Renal pelvis (tissue), 4 donors: Measurements from ENCODE around the gene TRIM15. TPM values are rescaled to one million over a fixed set of nuclear protein-coding genes. Genes with fewer than 3 reads are reported as not detected.
"Not testable (repeated sequence)": the region's sequence is repeated elsewhere in the genome, so short reads cannot be mapped to it uniquely, and the experiment has no call there.

Experiments
- DNase-seq: peaks from one replicate; pipeline ENCODE4 v3.0.0-alpha.2; 2013
- polyA plus RNA-seq, 3 donors: library from polyadenylated mRNA; unstranded; fragments of 120-200 nt; gene quantifications; one replicate each; pipeline ENCODE4 v1.2.1, GENCODE V29; 2013; ENCODE audit not compliant: insufficient read length in 3 of 3

Gene TRIM15
- polyA plus RNA-seq, 3 donors: 0.53 TPM; not detected in 2

GRCh38 chr6:30198166-30199084, 35.1 kb downstream of the TRIM15 start:
- no peak for DNase-seq

GRCh38 chr6:30200551-30201281, 37.4 kb downstream of the TRIM15 start:
- no peak for DNase-seq

GRCh38 chr6:30202366-30202765, 39.0 kb downstream of the TRIM15 start:
- DNase-seq: no peak

GRCh38 chr6:30204116-30204515, 40.8 kb downstream of the TRIM15 start:
- no peak for DNase-seq

- DNase-seq: no peak
These were observed 42.8 kb downstream of the TRIM15 start for GRCh38 chr6:30206152-30206551.

- DNase-seq: peak; percentile 21
These were observed 43.7 kb downstream of the TRIM15 start for GRCh38 chr6:30206799-30207618.

- DNase-seq: no peak
These were observed 44.4 kb downstream of the TRIM15 start for GRCh38 chr6:30207619-30208295.

- DNase-seq: no peak
These were observed 48.0 kb downstream of the TRIM15 start for GRCh38 chr6:30211306-30211705.

- no peak for DNase-seq
These were observed 48.6 kb downstream of the TRIM15 start for GRCh38 chr6:30211899-30212298.

GRCh38 chr6:30212865-30213666, 49.7 kb downstream of the TRIM15 start, which contains the start of gene TRIM26:
Gene TRIM26 (minus strand): TSS chr6:30213406. CDS start chr6:30199103, 14,303 bp downstream.
- DNase-seq: peak; percentile 98

GRCh38 chr6:30213667-30213956, 50.3 kb downstream of the TRIM15 start:
- DNase-seq: no peak

GRCh38 chr6:30213957-30214656, 50.8 kb downstream of the TRIM15 start:
- peak; percentile 55 for DNase-seq

GRCh38 chr6:30214657-30214982, 51.3 kb downstream of the TRIM15 start:
- no peak for DNase-seq

GRCh38 chr6:30216096-30216495, 52.8 kb downstream of the TRIM15 start:
- DNase-seq: no peak

GRCh38 chr6:30219244-30219643, 55.9 kb downstream of the TRIM15 start:
- DNase-seq: peak; percentile 43

- DNase-seq: not testable (repeated sequence)
These were observed 58.0 kb downstream of the TRIM15 start for GRCh38 chr6:30221395-30221794.

GRCh38 chr6:30221956-30222355, 58.6 kb downstream of the TRIM15 start:
- not testable (repeated sequence) for DNase-seq
